Measurements from ENCODE around the gene LCP2. TPM values are rescaled to one million over a fixed set of nuclear protein-coding genes. Genes with fewer than 3 reads are reported as not detected.
A peak's percentile ranks its signal among the peaks of the same experiment; 100 is the strongest.

The LCP2 gene
- polyA plus RNA-seq, 3 donors from 2014 or later, result 87.1 to 276 (median 99.3) TPM

DNA sequence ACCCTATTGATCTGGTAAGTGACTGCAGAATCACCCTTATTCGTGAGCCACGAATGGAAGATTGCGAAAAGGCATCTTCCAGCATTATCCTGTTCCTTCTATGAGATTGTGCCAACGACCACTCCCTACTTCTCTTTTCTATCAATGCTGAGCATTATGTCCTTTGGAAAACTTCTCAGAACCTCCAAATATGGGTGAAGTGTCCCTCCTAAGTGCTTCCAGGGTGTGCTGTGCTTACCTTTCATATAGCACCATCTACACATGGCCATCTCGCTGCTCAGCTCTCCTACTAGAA is 14.7 kb upstream of the LCP2 start:
- H3K36me3 Mint-ChIP-seq, result no peaks in the 10 kb centered on the region
- H3K27me3 Mint-ChIP-seq (ENCODE audit: low read depth in 3 of 3), result no peaks in the 10 kb centered on the region
- H3K4me3 Mint-ChIP-seq, result peak overlapping the region in 2 of 5 donors; percentile 1 to 48
- peak overlapping the region in 1 of 6 donors; percentile 45 for H3K27ac Mint-ChIP-seq
- H3K9me3 Mint-ChIP-seq, result no peaks in the 10 kb centered on the region
- peaks cover 18 to 28% of the 10 kb centered on the region in 2 donors for H3K4me1 Mint-ChIP-seq
- DNase-seq, result no peak

DNA sequence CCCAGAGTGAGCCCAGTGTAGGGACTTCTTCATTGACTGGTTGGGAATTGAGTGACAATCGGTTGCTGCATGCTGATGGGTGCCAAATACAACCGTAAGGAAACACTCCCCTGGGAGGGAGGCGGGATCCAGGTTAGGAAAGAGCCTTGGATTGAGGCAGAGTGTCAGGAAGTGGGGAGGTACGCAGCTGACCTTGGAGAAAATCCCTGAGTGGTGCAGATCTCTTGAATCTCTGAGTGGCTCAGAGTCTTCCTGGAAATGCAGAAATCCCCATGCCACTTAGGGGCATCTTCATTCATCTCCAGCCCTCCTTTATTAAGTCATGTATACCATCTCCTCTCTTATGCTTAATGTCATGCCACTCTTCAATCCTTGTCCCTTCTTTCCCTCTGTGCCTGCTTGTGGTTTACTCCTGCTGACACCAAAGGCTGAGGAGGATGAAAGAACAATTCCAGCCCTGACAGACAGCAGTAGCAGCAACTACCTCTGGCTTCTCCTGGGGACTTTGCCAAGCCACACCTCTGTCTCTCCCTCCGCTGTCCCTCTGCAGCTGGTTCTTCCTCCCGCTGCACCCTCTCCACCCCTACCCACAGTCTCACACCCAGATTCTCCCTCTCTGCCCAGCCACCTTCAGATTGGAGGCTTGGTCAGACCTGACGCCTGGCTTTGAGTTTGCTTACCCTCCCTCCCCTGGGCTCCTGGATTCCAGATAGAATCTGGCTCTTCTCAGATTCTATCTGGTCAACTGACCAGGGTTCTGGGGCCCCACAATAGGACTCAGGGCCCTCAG is 14.1 kb upstream of the LCP2 start:
- Mint-ChIP-seq H3K9me3 (no peaks in the 10 kb centered on the region), H3K4me3 (no peak overlapping the region), H3K4me1 (peaks cover 18 to 28% of the 10 kb centered on the region in 2 donors), H3K36me3 (no peaks in the 10 kb centered on the region), H3K27ac (no peak overlapping the region), H3K27me3 (ENCODE audit: low read depth in 3 of 3) (peaks cover 0 to 3% (median 0%) of the 10 kb centered on the region in 3 donors)
- DNase-seq, result no peak

DNA sequence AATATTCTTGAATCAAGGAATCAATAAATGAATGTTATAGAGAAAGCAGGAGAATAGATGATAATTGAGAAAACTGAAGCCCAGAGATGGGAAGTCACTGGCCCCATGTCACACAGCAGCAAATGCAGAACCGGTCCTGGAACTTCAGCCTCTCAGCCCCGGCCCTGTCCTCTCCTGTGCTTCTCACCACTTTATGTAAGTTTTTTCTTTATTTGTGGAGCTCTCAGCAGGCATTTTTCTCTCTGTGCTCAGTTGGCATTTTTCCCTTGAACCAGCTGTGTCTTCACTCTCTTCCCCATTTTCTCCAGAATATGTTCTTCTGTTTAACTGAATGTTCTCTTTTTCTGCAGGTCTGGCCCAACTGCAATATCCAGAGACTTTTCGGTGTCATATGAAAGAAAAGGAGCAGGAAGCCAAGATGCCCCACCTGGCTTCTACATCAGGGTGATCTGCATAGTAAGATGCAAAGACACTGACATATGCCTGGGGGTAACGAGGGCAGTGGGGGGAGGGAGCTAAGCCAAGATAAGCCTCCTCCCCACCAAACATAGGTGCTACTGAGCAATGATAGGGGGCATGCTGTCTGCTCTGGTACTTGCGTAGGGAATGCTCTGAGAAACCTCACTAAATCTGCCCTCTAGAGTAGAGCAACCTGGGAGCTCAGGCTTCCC is 12.8 kb upstream of the LCP2 start:
- H3K4me3 Mint-ChIP-seq, result no peak overlapping the region
- no peaks in the 10 kb centered on the region for H3K9me3 Mint-ChIP-seq
- DNase-seq, result no peak
- H3K36me3 Mint-ChIP-seq, result no peaks in the 10 kb centered on the region
- peak overlapping the region in 1 of 6 donors; percentile 57 for H3K27ac Mint-ChIP-seq
- peaks cover 18 to 28% of the 10 kb centered on the region in 2 donors for H3K4me1 Mint-ChIP-seq
- peaks cover 0 to 4% (median 0%) of the 10 kb centered on the region in 3 donors for H3K27me3 Mint-ChIP-seq (ENCODE audit: low read depth in 3 of 3)

DNA sequence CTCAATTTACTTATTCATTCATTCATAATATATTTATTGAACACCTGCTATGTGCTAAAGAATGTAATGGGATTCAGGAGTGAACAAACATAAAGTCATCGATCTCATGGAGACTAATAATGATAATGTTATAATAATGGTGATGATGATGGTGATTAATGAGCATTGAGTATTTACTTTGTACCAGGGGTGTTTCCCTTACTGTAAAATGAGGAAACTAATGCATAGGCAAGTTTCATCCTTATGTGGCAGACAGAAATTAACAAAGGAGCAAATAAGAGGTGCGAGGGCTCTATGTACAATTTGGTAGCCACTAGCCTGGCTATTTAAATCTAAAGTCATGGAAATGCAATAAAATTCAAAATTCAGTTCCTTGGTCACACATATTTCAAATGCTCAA is 11.1 kb upstream of the LCP2 start:
- Mint-ChIP-seq H3K4me1 (peaks cover 26 to 37% of the 10 kb centered on the region in 2 donors), H3K27ac (peak overlapping the region in 1 of 6 donors; percentile 50), H3K36me3 (no peaks in the 10 kb centered on the region), H3K27me3 (ENCODE audit: low read depth in 3 of 3) (peaks cover 0 to 4% (median 0%) of the 10 kb centered on the region in 3 donors), H3K4me3 (no peak overlapping the region), H3K9me3 (no peaks in the 10 kb centered on the region)
- no peak for DNase-seq

DNA sequence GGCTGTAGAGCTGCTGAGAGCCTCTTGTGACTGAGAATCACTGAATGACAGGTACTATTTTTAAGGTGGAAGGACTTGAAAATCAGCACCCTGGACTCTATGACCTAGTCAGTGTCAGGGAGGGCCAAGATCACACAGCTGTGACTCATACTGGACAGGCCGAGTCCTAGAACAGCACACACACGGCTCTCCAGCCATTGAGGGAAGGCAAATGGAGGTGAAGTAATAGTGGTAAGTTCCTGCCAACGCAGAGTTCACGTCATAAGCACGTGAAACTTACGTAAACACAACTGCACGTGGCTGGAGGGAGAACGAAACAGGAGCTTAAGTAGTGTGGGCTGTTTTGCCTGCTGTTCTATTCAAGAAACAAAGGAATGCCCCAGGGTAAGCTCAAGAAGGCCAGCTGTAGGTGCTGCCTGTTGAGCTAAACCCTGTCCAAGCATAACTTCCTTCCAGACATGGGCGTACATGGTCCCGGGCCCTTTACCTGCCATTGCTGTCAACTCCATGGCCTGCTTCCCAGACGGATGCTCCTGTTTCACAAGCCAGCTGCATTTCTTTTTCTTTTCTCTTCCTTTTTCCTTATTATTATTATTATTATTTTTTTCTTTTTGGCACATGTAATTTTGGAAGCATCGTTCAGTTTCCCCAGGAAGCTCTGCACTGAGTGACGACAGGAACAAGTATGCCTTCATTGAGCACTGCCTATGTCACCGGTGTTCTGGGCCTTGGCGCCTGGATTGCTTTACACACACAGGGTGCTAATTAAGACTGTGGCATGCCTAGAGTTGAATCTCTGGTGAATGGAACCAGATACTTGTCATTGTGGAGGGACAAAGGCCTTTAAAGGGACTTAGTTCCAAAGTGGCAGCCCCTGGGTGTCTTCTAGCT is 10.2 kb upstream of the LCP2 start:
- Mint-ChIP-seq H3K9me3 (no peaks in the 10 kb centered on the region), H3K4me3 (no peak overlapping the region)

DNA sequence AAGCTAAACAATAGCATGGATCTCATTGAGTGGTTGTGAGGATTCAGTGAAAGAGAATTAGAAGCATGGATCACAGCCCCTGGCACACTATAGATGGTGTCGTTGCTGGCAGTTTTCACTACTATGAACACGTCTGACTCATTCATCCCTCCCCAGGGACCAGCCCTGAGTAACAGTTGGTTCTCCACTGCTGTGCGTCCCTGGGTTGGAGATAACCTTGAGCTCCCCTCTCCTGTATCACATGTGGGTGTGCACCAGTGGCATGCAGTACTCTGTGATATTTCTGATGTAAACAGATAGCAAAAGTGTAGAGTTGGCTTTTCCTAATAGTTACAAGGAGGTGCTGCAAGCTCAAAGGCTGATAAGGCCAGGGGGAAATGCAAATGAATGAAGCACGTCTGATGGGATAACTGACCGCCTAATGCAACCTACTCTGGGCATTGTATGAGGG is 8.8 kb upstream of the LCP2 start:
- Mint-ChIP-seq H3K27me3 (ENCODE audit: low read depth in 3 of 3) (peaks cover 0 to 4% (median 4%) of the 10 kb centered on the region in 3 donors), H3K9me3 (no peaks in the 10 kb centered on the region), H3K36me3 (no peaks in the 10 kb centered on the region), H3K4me1 (peaks cover 34 to 36% of the 10 kb centered on the region in 2 donors), H3K4me3 (no peak overlapping the region), H3K27ac (no peak overlapping the region)
- DNase-seq, result no peak

More for the DNA sequence above, 10.2 kb upstream of the LCP2 start:
- Mint-ChIP-seq H3K4me1 (peaks cover 33 to 37% of the 10 kb centered on the region in 2 donors), H3K27me3 (ENCODE audit: low read depth in 3 of 3) (peaks cover 0 to 4% (median 0%) of the 10 kb centered on the region in 3 donors), H3K36me3 (no peaks in the 10 kb centered on the region), H3K27ac (no peak overlapping the region)
- no peak for DNase-seq

DNA sequence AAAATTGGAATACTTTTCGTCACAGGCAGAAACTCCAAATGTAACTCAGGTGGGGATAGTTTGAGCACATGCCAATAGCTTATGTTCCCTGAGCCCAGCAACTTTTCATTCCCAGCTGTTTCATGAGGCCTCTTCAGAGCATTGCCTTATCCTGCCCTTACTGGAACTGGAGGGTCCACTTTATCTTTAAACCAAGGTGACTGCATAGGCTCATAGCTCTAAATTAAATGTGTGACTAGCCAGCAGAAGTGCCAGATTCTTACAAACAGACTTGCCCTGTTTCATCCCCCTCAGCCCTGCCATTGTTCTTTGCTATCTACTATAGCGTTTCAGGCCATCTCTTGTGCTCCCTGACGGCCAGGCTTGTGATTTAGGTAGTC is 8.1 kb upstream of the LCP2 start:
- H3K4me1 Mint-ChIP-seq, result peaks cover 30 to 36% of the 10 kb centered on the region in 2 donors
- H3K4me3 Mint-ChIP-seq, result no peak overlapping the region
- no peaks in the 10 kb centered on the region for H3K36me3 Mint-ChIP-seq
- peaks cover 0 to 4% (median 4%) of the 10 kb centered on the region in 3 donors for H3K27me3 Mint-ChIP-seq (ENCODE audit: low read depth in 3 of 3)
- no peak for DNase-seq
- H3K9me3 Mint-ChIP-seq, result no peaks in the 10 kb centered on the region
- H3K27ac Mint-ChIP-seq, result no peak overlapping the region

DNA sequence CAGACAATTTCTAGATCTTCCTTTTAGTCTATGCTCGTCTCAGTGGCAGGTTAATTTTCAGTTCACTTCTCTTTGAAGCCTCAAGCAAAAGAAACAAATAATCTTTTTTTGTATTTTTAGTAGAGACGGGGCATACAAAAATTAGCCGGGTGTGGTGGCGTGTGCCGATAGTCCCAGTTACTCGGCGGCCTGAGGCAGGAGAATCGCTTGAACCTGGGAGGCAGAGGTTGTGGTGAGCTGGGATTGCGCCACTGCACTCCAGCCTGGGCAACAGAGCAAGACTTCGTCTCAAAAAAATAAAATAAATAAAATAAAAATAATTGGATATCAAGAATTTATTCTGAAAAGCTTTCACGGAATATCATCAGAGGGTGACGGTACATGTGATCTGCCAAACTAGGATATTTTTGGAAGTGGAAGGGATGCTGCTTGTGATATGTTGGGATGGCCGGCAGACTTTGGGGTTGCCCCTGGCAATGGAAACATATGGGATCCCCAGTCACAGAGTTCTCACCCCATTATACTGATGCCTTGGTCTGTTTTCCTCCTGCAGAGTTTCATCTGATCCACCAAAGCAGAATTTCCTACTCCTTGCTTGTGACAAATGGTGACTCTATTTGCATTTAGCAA is 7.6 kb upstream of the LCP2 start:
- peaks cover 0 to 4% (median 4%) of the 10 kb centered on the region in 3 donors for H3K27me3 Mint-ChIP-seq (ENCODE audit: low read depth in 3 of 3)
- H3K4me1 Mint-ChIP-seq, result peaks cover 32 to 40% of the 10 kb centered on the region in 2 donors
- no peak overlapping the region for H3K27ac Mint-ChIP-seq
- no peaks in the 10 kb centered on the region for H3K9me3 Mint-ChIP-seq
- no peak for DNase-seq
- H3K4me3 Mint-ChIP-seq, result no peak overlapping the region
- H3K36me3 Mint-ChIP-seq, result no peaks in the 10 kb centered on the region

DNA sequence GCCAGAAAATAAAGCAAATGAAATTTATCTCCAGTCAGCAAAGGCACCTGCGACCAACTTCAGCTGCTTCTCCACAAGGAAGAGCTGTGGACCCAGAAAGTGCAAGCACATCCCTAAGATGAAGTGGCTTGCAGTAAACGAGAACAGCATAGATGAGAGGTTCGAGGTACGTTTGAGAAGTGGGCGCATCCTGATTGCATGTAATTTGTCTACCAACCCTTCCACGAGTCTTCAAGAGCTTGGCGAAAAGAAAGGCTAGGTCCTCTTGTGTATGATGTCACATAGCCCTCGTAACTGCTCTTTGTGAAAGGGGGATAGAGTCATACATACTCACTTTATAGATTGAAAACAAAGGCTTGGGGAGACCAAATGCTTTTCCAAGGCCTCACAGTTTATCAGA is 6.0 kb upstream of the LCP2 start:
- H3K4me3 Mint-ChIP-seq, result peak overlapping the region; percentile 73 to 90 (median 85)
- peaks cover 0 to 4% (median 4%) of the 10 kb centered on the region in 3 donors for H3K27me3 Mint-ChIP-seq (ENCODE audit: low read depth in 3 of 3)
- peak overlapping the region; percentile 88 to 95 (median 92) for H3K27ac Mint-ChIP-seq
- H3K36me3 Mint-ChIP-seq, result no peaks in the 10 kb centered on the region
- H3K9me3 Mint-ChIP-seq, result no peaks in the 10 kb centered on the region
- no peak for DNase-seq
- H3K4me1 Mint-ChIP-seq, result peaks cover 48 to 52% of the 10 kb centered on the region in 2 donors

DNA sequence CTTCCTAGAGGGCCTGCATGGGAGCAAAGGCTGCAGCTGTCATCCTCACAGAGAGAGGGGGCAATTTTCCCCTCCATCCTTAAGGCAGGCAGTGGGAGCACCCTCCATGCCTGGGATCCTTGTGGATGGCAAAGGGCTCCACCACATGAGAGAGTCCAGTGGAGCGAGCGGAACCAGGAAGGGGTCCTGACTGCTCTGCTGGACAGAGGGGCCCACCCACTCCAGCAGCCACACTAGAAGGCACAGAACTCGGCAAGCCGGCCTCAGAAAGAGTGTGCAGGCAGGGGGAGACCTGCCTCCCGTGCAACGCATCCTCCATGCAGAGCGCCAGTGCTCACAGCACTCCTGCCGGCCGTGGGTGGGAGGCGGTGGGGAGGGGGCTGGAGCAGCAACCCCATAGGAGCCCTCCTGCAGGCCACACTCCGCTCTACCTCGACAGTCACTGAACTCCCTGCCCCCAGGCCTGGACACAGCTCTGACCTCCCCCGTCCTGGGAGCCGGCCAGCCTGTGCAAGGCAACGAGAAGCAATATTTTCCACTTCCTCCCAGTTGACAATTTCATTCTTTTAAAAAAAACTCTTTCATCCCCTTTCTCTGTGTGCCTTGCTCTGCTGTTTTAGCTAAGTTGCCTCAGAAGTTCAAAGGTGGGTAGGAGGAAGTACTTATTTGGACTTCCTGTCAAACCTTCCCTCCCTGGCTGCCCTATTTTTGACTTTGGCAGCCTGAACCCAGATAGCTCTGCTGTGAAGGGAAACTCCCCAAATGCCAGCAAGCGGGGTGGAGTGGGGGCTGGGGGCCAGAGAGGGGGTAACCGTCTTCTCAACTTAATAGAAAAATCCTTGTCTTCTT is 5.3 kb upstream of the LCP2 start:
- Mint-ChIP-seq H3K27ac (peak overlapping the region; percentile 88 to 95 (median 92)), H3K4me1 (peaks cover 55 to 59% of the 10 kb centered on the region in 2 donors), H3K36me3 (no peaks in the 10 kb centered on the region), H3K4me3 (peak overlapping the region; percentile 73 to 90 (median 85)), H3K27me3 (ENCODE audit: low read depth in 3 of 3) (peaks cover 0 to 4% (median 4%) of the 10 kb centered on the region in 3 donors), H3K9me3 (no peaks in the 10 kb centered on the region)
- peak; percentile 66 to 75 (median 68) for DNase-seq

DNA sequence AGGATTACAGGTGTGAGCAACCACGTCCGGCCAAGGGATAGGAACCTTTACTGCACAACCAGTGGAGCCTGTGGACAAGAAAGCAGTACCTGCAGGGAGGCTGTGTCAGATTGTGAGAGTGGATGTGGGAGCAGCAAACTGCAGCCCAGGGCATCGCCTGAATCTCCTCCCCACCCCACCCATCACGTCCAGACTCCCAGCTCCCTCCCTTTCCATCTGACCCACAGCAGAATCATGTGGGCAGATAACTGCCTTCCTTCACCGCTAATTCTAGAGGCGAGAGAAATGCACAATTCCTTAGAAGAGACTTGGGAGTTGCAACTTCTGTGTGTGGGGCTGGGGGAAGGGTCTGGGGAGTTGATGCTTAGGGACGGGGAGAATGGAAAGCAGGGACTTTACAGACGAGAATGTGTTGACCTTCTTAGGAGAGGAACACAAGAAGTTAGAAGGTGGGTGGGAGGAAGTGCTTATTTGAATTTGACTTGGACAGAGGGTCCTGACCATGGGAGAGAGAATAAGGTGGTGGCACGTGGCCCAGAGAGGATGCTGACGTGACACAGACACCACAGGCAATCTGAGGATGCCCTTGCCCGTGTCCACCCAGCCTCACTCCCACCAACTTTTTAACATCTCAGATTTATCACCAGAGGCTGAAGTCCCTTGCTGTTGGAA is 4.5 kb upstream of the LCP2 start:
- H3K9me3 Mint-ChIP-seq, result no peaks in the 10 kb centered on the region
- no peak for DNase-seq
- peaks cover 0 to 6% (median 4%) of the 10 kb centered on the region in 3 donors for H3K36me3 Mint-ChIP-seq
- H3K4me3 Mint-ChIP-seq, result peak overlapping the region; percentile 59 to 90 (median 85)
- H3K27me3 Mint-ChIP-seq (ENCODE audit: low read depth in 3 of 3), result peaks cover 0 to 4% (median 4%) of the 10 kb centered on the region in 3 donors
- H3K27ac Mint-ChIP-seq, result peak overlapping the region; percentile 82 to 95 (median 91)
- H3K4me1 Mint-ChIP-seq, result peaks cover 58 to 61% of the 10 kb centered on the region in 2 donors

DNA sequence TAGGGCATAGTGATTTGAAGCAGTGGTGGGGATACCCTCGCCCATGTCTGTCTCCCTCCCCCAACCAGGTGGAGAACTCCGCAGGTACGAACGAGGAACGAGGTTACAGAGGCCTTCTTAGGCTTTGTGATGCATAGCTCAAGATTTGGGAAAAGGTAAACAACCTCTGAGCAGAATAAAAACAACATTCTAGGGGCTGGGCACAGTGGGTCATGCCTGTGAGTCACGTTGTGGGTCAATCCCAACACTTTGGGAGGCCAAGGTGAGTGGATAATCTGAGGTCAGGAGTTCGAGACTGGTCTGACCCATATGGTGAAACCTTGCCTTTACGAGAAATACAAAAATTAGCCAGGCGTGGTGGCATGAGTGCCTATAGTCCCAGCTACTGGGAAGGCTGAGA is 3.6 kb upstream of the LCP2 start:
- DNase-seq, result no peak
- Mint-ChIP-seq H3K36me3 (peaks cover 0 to 15% (median 12%) of the 10 kb centered on the region in 3 donors), H3K27ac (peak overlapping the region in 2 of 6 donors; percentile 39 to 40), H3K4me3 (peak overlapping the region in 3 of 5 donors; percentile 36 to 45 (median 44)), H3K9me3 (no peaks in the 10 kb centered on the region), H3K4me1 (peaks cover 63 to 65% of the 10 kb centered on the region in 2 donors), H3K27me3 (ENCODE audit: low read depth in 3 of 3) (peaks cover 0 to 4% (median 0%) of the 10 kb centered on the region in 3 donors)
